Endothelial cell of umbilical vein (primary cell): Measurements from ENCODE around the gene TIMELESS. TPM values are rescaled to one million over a fixed set of nuclear protein-coding genes. Genes with fewer than 3 reads are reported as not detected.

Experiments
- BruUV-seq: library from RNA; stranded (reverse); fragments of 400-500 nt; replicated peaks from 2 replicates; lab custom pipeline; 2021; lab: Mats Ljungman, UMichigan
- CTCF ChIA-PET: fragments of 300-600, 350-600 bp; sonication (Branson Sonifier 250); formaldehyde crosslinking; loops from one replicate; lab custom pipeline; 2021; ENCODE audit warnings: antibody characterized with exemption, inconsistent platforms; lab: Charles Lee
- POLR2A ChIA-PET: fragments of 300-600, 350-600 bp; sonication (Branson Sonifier 250); formaldehyde crosslinking; loops from one replicate; lab custom pipeline; 2021; ENCODE audit warnings: antibody characterized with exemption, inconsistent platforms; lab: Charles Lee
- DNase-seq: peaks from one replicate; pipeline ENCODE4 v3.0.0-alpha.2; 2011; ENCODE audit warnings: low read depth, low spot score
- FAIRE-seq: peaks from 2 replicates; lab custom pipeline; 2011; peaks lifted over from hg19 to GRCh38; lab: Jason Lieb, UNC
- H2AFZ ChIP-seq: 2 replicates; pipeline ENCODE4 v1.6.0; 2012; ENCODE audit warnings: low read depth, low read length, control low read depth, inconsistent platforms
- H3K27ac ChIP-seq: 2 replicates; pipeline ENCODE4 v1.5.1; 2011; ENCODE audit warnings: low read depth, mild to moderate bottlenecking, control low read depth, low read length, moderate library complexity; ENCODE audit not compliant: insufficient read depth
- H3K27me3 ChIP-seq, 2 experiments: 2 replicates each; pipeline versions ENCODE4 v1.6.0 to v1.6.1; 2011; ENCODE audit warnings: low read length in 2 of 2, mixed read lengths in 1 of 2; ENCODE audit not compliant: control insufficient read depth in 2 of 2, insufficient read depth in 2 of 2
- H3K36me3 ChIP-seq, 2 experiments: 2 replicates in 1 of 2; 3 replicates in 1 of 2; pipeline ENCODE4 v1.5.1; 2011; ENCODE audit warnings: low read length in 2 of 2, mild to moderate bottlenecking in 1 of 2, moderate library complexity in 1 of 2; ENCODE audit not compliant: control insufficient read depth in 2 of 2, insufficient read depth in 2 of 2; ENCODE audit errors: extremely low read depth in 1 of 2
- H3K4me1 ChIP-seq: 3 replicates; pipeline ENCODE4 v1.5.1; 2011; ENCODE audit warnings: mild to moderate bottlenecking, low read length; ENCODE audit not compliant: control insufficient read depth, insufficient read depth; ENCODE audit errors: extremely low read depth
- H3K4me2 ChIP-seq: 2 replicates; pipeline ENCODE4 v1.6.1; 2011; ENCODE audit warnings: low read length, control low read depth, mixed read lengths; ENCODE audit not compliant: insufficient read depth
- H3K4me3 ChIP-seq, 3 experiments: fragments of 200-600 bp in 1 of 3; sonication (generic), shearing (Covaris generic) in 1 of 3; replicated peaks in 1 of 3; 2 replicates each; pipeline ENCODE4 v1.5.1; 2011 to 2016; ENCODE audit warnings: control low read depth in 3 of 3, low read length in 3 of 3, mild to moderate bottlenecking in 2 of 3, inconsistent platforms in 1 of 3, low read depth in 1 of 3, moderate library complexity in 1 of 3; ENCODE audit not compliant: insufficient read depth in 1 of 3
- H3K79me2 ChIP-seq: 2 replicates; pipeline ENCODE4 v1.6.0; 2012; ENCODE audit warnings: low read length, inconsistent platforms; ENCODE audit not compliant: control insufficient read depth, insufficient read depth
- H3K9ac ChIP-seq: replicated peaks from 2 replicates; pipeline ENCODE3; 2011; ENCODE audit warnings: low read length, control low read depth; ENCODE audit not compliant: insufficient read depth; ENCODE audit errors: extremely low read depth
- H3K9me1 ChIP-seq: replicated peaks from 3 replicates; pipeline ENCODE4 v1.6.0; 2011; ENCODE audit warnings: mild to moderate bottlenecking, low read length; ENCODE audit not compliant: control insufficient read depth, insufficient read depth; ENCODE audit errors: extremely low read depth
- H3K9me3 ChIP-seq: replicated peaks from 2 replicates; pipeline ENCODE4 v1.5.1; 2012; ENCODE audit warnings: low read length, inconsistent platforms; ENCODE audit not compliant: control insufficient read depth, insufficient read depth
- H4K20me1 ChIP-seq: replicated peaks from 2 replicates; pipeline ENCODE3; 2011; ENCODE audit warnings: mild to moderate bottlenecking, low read length; ENCODE audit not compliant: control insufficient read depth, insufficient read depth; ENCODE audit errors: extremely low read depth
- EZH2 ChIP-seq: IDR thresholded peaks from 2 replicates; pipeline ENCODE4 v1.6.1; 2012; ENCODE audit warnings: borderline replicate concordance, low read depth, mild to moderate bottlenecking, moderate library complexity, low read length, inconsistent platforms; ENCODE audit not compliant: severe bottlenecking
- FOS ChIP-seq: IDR thresholded peaks from 2 replicates; pipeline ENCODE4 v1.6.1; 2011; ENCODE audit warnings: mild to moderate bottlenecking, low read length, moderate library complexity, borderline replicate concordance; ENCODE audit not compliant: insufficient read depth
- GATA2 ChIP-seq: IDR thresholded peaks from 2 replicates; pipeline ENCODE4 v1.7.0; 2011; ENCODE audit warnings: low read depth, mild to moderate bottlenecking, moderate library complexity, mixed read lengths, low read length; ENCODE audit not compliant: insufficient read length, insufficient read depth
- JUN ChIP-seq: IDR thresholded peaks from 2 replicates; pipeline ENCODE4 v1.6.1; 2011; ENCODE audit warnings: borderline replicate concordance, low read depth; ENCODE audit not compliant: insufficient read length, insufficient read depth
- MYC ChIP-seq: IDR thresholded peaks from one replicate; pipeline ENCODE4 v1.6.1; 2011; ENCODE audit warnings: mild to moderate bottlenecking, low read depth, low read length
- POLR2A ChIP-seq: IDR thresholded peaks from 2 replicates; pipeline ENCODE4 v1.6.1; 2012; ENCODE audit warnings: low read depth, mild to moderate bottlenecking, control low read depth, low read length
- POLR2AphosphoS5 ChIP-seq: IDR thresholded peaks from 2 replicates; pipeline ENCODE4 v1.6.1; 2012; ENCODE audit warnings: low read depth, mild to moderate bottlenecking, control low read depth, low read length, moderate library complexity; ENCODE audit not compliant: insufficient read depth
- dilution Hi-C: fragments of 300-500 bp; cut with MboI; formaldehyde crosslinking; loops from one replicate; pipeline ENCODE4 v1.15.0; 2019; ENCODE audit warnings: low sequenced_read_pairs; ENCODE audit not compliant: extremely low pct_ligation_motif_present
- intact Hi-C: fragments of 100-400 bp; cut with micrococcal nuclease; formaldehyde crosslinking; loops from one replicate; pipeline ENCODE4 v1.10.0; 2022
- polyA plus RNA-seq, 4 experiments: library from polyadenylated mRNA; depleted of rRNA in 3 of 4; stranded (reverse) in 3 of 4; unstranded in 1 of 4; fragments of >200 nt; gene quantifications; 2 replicates each; pipeline versions ENCODE4 v1.2.1 to v1.2.3, GENCODE V29; 2011 to 2012; ENCODE audit warnings: missing spikeins in 1 of 4
- total RNA-seq: library from RNA; stranded (reverse); gene quantifications from 2 replicates; pipeline ENCODE4 v1.2.3, GENCODE V29; 2021
- TF ChIP-seq, protein P1 (sequence below), 2 donors: IDR thresholded peaks; 1 replicate in 1 of 2; 2 replicates in 1 of 2; pipeline ENCODE4 v1.5.1; 2011; ENCODE audit warnings: low read length in 2 of 2, mild to moderate bottlenecking in 2 of 2, moderate library complexity in 2 of 2, control low read depth in 1 of 2, inconsistent platforms in 1 of 2, low read depth in 1 of 2; ENCODE audit not compliant: insufficient read depth in 1 of 2; ENCODE audit errors: extremely low read depth in 1 of 2
- TF ChIP-seq, protein P2 (sequence below): IDR thresholded peaks from 2 replicates; pipeline ENCODE4 v1.6.1; 2011; ENCODE audit not compliant: insufficient read depth, insufficient read length

The TIMELESS gene
- total and polyA plus RNA-seq, 2 donors (not counting 3 experiments of a cell fraction or from before 2014, with no cell fraction given), result 6.1 to 28.2 TPM

- ChIA-PET CTCF (no interaction called here), POLR2A (no interaction called here)
- Histone ChIP-seq H3K79me2 (no peaks in the 10 kb centered on the region), H3K4me1 (no peaks in the 10 kb centered on the region), H3K27me3 (no peaks in the 10 kb centered on the region), H3K9me3 (no peaks in the 10 kb centered on the region), H3K4me2 (no peak overlapping the region), H3K9ac (no peak overlapping the region), H3K4me3 (no peak overlapping the region), H3K36me3 (peaks cover 0 to 2% of the 10 kb centered on the region in 2 experiments), H4K20me1 (no peaks in the 10 kb centered on the region), H2AFZ (no peak overlapping the region), H3K9me1 (no peaks in the 10 kb centered on the region), H3K27ac (no peak overlapping the region)
- FAIRE-seq (no peak), DNase-seq (no peak)
- intact Hi-C loops, result no loop called here
- BruUV-seq, result no TSS peak
- dilution Hi-C loops, result no loop called here
- TF ChIP-seq POLR2A (no peak), MYC (no peak), EZH2 (no peak), GATA2 (no peak)
- TF ChIP-seq, protein P1, sequence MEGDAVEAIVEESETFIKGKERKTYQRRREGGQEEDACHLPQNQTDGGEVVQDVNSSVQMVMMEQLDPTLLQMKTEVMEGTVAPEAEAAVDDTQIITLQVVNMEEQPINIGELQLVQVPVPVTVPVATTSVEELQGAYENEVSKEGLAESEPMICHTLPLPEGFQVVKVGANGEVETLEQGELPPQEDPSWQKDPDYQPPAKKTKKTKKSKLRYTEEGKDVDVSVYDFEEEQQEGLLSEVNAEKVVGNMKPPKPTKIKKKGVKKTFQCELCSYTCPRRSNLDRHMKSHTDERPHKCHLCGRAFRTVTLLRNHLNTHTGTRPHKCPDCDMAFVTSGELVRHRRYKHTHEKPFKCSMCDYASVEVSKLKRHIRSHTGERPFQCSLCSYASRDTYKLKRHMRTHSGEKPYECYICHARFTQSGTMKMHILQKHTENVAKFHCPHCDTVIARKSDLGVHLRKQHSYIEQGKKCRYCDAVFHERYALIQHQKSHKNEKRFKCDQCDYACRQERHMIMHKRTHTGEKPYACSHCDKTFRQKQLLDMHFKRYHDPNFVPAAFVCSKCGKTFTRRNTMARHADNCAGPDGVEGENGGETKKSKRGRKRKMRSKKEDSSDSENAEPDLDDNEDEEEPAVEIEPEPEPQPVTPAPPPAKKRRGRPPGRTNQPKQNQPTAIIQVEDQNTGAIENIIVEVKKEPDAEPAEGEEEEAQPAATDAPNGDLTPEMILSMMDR (IDR thresholded peaks at IDR 0.05; ENCODE audit: extremely low read depth in 1 of 2, insufficient read depth in 1 of 2, low read depth in 1 of 2, low read length in 2 of 2), result no peak
Observed at GRCh38 chr12:56431288-56431687, 17.9 kb downstream of the TIMELESS start.

DNA sequence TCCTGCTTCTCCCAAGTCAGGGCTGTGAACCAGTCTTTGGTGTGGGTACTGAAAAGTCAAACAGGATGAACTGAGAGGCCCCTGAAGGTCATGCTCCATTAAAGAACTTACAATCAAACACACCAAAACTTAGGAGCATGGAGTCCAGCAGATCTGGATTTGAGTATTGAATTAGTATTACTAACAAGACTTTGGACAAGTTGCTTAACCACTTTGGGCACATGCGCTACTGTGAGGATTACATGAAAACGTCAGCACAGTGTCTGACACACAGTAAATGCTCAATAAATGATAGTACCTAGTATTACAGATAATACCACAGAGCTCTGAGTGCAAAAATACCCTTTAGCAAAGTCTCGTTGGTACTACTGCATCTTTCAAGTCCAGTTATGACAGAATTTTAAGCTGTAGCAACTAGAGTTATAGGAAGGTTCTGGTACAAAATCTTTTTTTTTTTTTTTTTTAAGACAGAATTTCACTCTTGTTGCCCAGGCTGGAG lies 23.2 kb downstream of the TIMELESS start:
- no peaks in the 10 kb centered on the region for H3K79me2 ChIP-seq
- ChIA-PET CTCF (no interaction called here), POLR2A (interaction anchor here (0.7 kb wide), 1 partner anchor 12 kb away, joined by 4 read pairs; no protein-coding TSS in a partner anchor)
- BruUV-seq, result no TSS peak
- TF ChIP-seq, protein P1 (IDR thresholded peaks at IDR 0.05; ENCODE audit: extremely low read depth in 1 of 2, insufficient read depth in 1 of 2, low read depth in 1 of 2, low read length in 2 of 2), result no peak
- TF ChIP-seq POLR2A, result no peak
- TF ChIP-seq EZH2, result no peak
- TF ChIP-seq, protein P2, sequence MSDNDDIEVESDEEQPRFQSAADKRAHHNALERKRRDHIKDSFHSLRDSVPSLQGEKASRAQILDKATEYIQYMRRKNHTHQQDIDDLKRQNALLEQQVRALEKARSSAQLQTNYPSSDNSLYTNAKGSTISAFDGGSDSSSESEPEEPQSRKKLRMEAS, result no peak
- no peak for TF ChIP-seq MYC
- no peak for TF ChIP-seq GATA2
- no peak for TF ChIP-seq FOS
- no peak for TF ChIP-seq JUN
- no peak for TF ChIP-seq POLR2AphosphoS5
- no peak for FAIRE-seq
- H3K9ac ChIP-seq, result no peak overlapping the region
- peaks cover 8 to 10% of the 10 kb centered on the region in 2 experiments for H3K36me3 ChIP-seq
- intact Hi-C loops, result no loop called here
- dilution Hi-C loops, result no loop called here
- no peak overlapping the region for H3K27ac ChIP-seq
- H4K20me1 ChIP-seq, result no peaks in the 10 kb centered on the region
- H3K9me1 ChIP-seq, result no peaks in the 10 kb centered on the region
- H3K4me2 ChIP-seq, result no peak overlapping the region
- no peak overlapping the region for H3K4me3 ChIP-seq
- no peaks in the 10 kb centered on the region for H3K27me3 ChIP-seq
- H3K9me3 ChIP-seq, result no peaks in the 10 kb centered on the region
- H3K4me1 ChIP-seq, result no peaks in the 10 kb centered on the region
- H2AFZ ChIP-seq, result no peak overlapping the region
- no peak for DNase-seq
